Panc1 (cell line): Measurements from ENCODE around the gene GLE1. TPM values are rescaled to one million over a fixed set of nuclear protein-coding genes. Genes with fewer than 3 reads are reported as not detected.

Experiments used
- ATAC-seq: fragments of 200-7000 bp; cut with Tn5 transposase; 2 replicates; pipeline ENCODE4 v1.9.1; 2020; ENCODE audit warnings: mild to moderate bottlenecking, moderate library complexity
- BruUV-seq: library from RNA; stranded (reverse); fragments of 400-500 nt; replicated peaks from 2 replicates; lab custom pipeline; 2021; lab: Mats Ljungman, UMichigan
- CTCF ChIA-PET: fragments of 300-600 bp; sonication (Branson Sonifier 250); formaldehyde crosslinking; loops from one replicate; lab custom pipeline; 2022; ENCODE audit warnings: antibody characterized with exemption; lab: Charles Lee
- POLR2A ChIA-PET: fragments of 300-600 bp; sonication (Branson Sonifier 250); formaldehyde crosslinking; loops from one replicate; lab custom pipeline; 2022; ENCODE audit warnings: antibody characterized with exemption; lab: Charles Lee
- DNase-seq: peaks from one replicate; pipeline ENCODE4 v3.0.0-alpha.2; 2010; ENCODE audit warnings: low read depth, low spot score
- H3K27ac ChIP-seq: 2 replicates; pipeline ENCODE4 v1.5.1; 2011; ENCODE audit warnings: mild to moderate bottlenecking, low read length, inconsistent platforms
- H3K27me3 ChIP-seq: fragments of 200-500 bp; sonication (Bioruptor generic); 2 replicates; pipeline ENCODE4 v1.6.0; 2014; ENCODE audit warnings: low read length, inconsistent platforms; ENCODE audit not compliant: control insufficient read depth, insufficient read depth
- H3K36me3 ChIP-seq: fragments of 200-500 bp; sonication (Bioruptor generic); 2 replicates; pipeline ENCODE4 v1.5.1; 2014; ENCODE audit warnings: inconsistent platforms, mild to moderate bottlenecking, low read length, moderate library complexity; ENCODE audit not compliant: control insufficient read depth, insufficient read depth
- H3K4me1 ChIP-seq: 2 replicates; pipeline ENCODE4 v1.5.1; 2011; ENCODE audit warnings: inconsistent platforms, mild to moderate bottlenecking, low read length, moderate library complexity; ENCODE audit not compliant: control insufficient read depth, insufficient read depth
- H3K4me3 ChIP-seq, 2 experiments: 2 replicates each; pipeline ENCODE4 v1.5.1; 2011 to 2012; ENCODE audit warnings: low read depth in 2 of 2, low read length in 2 of 2, mild to moderate bottlenecking in 2 of 2, inconsistent platforms in 1 of 2, moderate library complexity in 1 of 2
- H3K9me3 ChIP-seq: fragments of 200-500 bp; sonication (Bioruptor generic); 2 replicates; pipeline ENCODE4 v1.5.1; 2014; ENCODE audit warnings: low read depth, mild to moderate bottlenecking, inconsistent platforms, low read length, moderate library complexity; ENCODE audit not compliant: control insufficient read depth, insufficient read depth
- POLR2AphosphoS5 ChIP-seq: IDR thresholded peaks from 2 replicates; pipeline ENCODE4 v1.6.1; 2012; ENCODE audit warnings: mild to moderate bottlenecking, low read depth, low read length, moderate library complexity
- SIN3A ChIP-seq: IDR thresholded peaks from 2 replicates; pipeline ENCODE4 v1.6.1; 2012; ENCODE audit warnings: low read depth, mild to moderate bottlenecking, low read length, moderate library complexity, borderline replicate concordance; ENCODE audit not compliant: insufficient read depth
- TCF7L2 ChIP-seq: IDR thresholded peaks from 2 replicates; pipeline ENCODE4 v1.6.1; 2011; ENCODE audit warnings: mild to moderate bottlenecking, low read depth, low read length, inconsistent platforms
- in situ Hi-C: cut with HindIII; loops from 2 replicates; pipeline ENCODE4 v1.10.0; 2016; ENCODE audit warnings: low sequenced_read_pairs, low pct_unique_long_range_greater_than_20kb
- intact Hi-C: fragments of 100-400 bp; cut with micrococcal nuclease; formaldehyde crosslinking; loops from one replicate; pipeline ENCODE4 v1.10.0; 2022; ENCODE audit not compliant: unreplicated experiment
- total RNA-seq: library from RNA; stranded (reverse); gene quantifications from one replicate; pipeline ENCODE4 v1.2.1, GENCODE V29; 2021; ENCODE audit not compliant: unreplicated experiment
- TF ChIP-seq, protein P1 (sequence below), 2 experiments: IDR thresholded peaks; 2 replicates each; pipeline ENCODE4 v1.6.1; 2011 to 2012; ENCODE audit warnings: low read depth in 2 of 2, control low read depth in 1 of 2, low read length in 1 of 2, mild to moderate bottlenecking in 1 of 2, moderate library complexity in 1 of 2; ENCODE audit not compliant: insufficient read depth in 1 of 2
- TF ChIP-seq, protein P2 (sequence below): fragments of 450-650 bp; IDR thresholded peaks from 2 replicates; pipeline ENCODE4 v1.5.1; 2017; ENCODE audit warnings: mild to moderate bottlenecking

Gene GLE1
- total RNA-seq, 1 experiment from 2014 or later, result 25.9 TPM

- H3K27me3 ChIP-seq, result no peaks in the 10 kb centered on the region
- H3K4me1 ChIP-seq, result no peaks in the 10 kb centered on the region
- no peak for DNase-seq
- POLR2A ChIA-PET, result no interaction called here
- H3K4me3 ChIP-seq, result no peak overlapping the region
- intact Hi-C loops (no loop called here), in situ Hi-C loops (no loop called here)
- H3K36me3 ChIP-seq, result peaks cover 2% of the 10 kb centered on the region
- no peak for ATAC-seq
- CTCF ChIA-PET, result interaction anchor here (0.6 kb wide), 1 partner anchor 215 kb away, joined by 3 read pairs; no protein-coding TSS in a partner anchor
- no TSS peak for BruUV-seq
- H3K27ac ChIP-seq, result no peak overlapping the region
- no peak for TF ChIP-seq TCF7L2
- H3K9me3 ChIP-seq, result no peaks in the 10 kb centered on the region
Measured at GRCh38 chr9:128495804-128496417, 8.6 kb upstream of the GLE1 start.

- ATAC-seq (no peak), DNase-seq (no peak)
- Histone ChIP-seq H3K9me3 (no peaks in the 10 kb centered on the region), H3K4me3 (no peak overlapping the region), H3K36me3 (peaks cover 2% of the 10 kb centered on the region), H3K27ac (no peak overlapping the region), H3K4me1 (no peaks in the 10 kb centered on the region), H3K27me3 (no peaks in the 10 kb centered on the region)
- ChIA-PET CTCF (interaction anchor here (0.5 kb wide), 1 partner anchor 13 kb away, joined by 5 read pairs; no protein-coding TSS in a partner anchor), POLR2A (no interaction called here)
- TF ChIP-seq, protein P1, sequence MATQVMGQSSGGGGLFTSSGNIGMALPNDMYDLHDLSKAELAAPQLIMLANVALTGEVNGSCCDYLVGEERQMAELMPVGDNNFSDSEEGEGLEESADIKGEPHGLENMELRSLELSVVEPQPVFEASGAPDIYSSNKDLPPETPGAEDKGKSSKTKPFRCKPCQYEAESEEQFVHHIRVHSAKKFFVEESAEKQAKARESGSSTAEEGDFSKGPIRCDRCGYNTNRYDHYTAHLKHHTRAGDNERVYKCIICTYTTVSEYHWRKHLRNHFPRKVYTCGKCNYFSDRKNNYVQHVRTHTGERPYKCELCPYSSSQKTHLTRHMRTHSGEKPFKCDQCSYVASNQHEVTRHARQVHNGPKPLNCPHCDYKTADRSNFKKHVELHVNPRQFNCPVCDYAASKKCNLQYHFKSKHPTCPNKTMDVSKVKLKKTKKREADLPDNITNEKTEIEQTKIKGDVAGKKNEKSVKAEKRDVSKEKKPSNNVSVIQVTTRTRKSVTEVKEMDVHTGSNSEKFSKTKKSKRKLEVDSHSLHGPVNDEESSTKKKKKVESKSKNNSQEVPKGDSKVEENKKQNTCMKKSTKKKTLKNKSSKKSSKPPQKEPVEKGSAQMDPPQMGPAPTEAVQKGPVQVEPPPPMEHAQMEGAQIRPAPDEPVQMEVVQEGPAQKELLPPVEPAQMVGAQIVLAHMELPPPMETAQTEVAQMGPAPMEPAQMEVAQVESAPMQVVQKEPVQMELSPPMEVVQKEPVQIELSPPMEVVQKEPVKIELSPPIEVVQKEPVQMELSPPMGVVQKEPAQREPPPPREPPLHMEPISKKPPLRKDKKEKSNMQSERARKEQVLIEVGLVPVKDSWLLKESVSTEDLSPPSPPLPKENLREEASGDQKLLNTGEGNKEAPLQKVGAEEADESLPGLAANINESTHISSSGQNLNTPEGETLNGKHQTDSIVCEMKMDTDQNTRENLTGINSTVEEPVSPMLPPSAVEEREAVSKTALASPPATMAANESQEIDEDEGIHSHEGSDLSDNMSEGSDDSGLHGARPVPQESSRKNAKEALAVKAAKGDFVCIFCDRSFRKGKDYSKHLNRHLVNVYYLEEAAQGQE (IDR thresholded peaks at IDR 0.05; ENCODE audit: insufficient read depth in 1 of 2, low read depth in 2 of 2, low read length in 1 of 2), result no peak
- no peak for TF ChIP-seq TCF7L2
- no peak for TF ChIP-seq POLR2AphosphoS5
- TF ChIP-seq SIN3A, result no peak
- TF ChIP-seq, protein P2, sequence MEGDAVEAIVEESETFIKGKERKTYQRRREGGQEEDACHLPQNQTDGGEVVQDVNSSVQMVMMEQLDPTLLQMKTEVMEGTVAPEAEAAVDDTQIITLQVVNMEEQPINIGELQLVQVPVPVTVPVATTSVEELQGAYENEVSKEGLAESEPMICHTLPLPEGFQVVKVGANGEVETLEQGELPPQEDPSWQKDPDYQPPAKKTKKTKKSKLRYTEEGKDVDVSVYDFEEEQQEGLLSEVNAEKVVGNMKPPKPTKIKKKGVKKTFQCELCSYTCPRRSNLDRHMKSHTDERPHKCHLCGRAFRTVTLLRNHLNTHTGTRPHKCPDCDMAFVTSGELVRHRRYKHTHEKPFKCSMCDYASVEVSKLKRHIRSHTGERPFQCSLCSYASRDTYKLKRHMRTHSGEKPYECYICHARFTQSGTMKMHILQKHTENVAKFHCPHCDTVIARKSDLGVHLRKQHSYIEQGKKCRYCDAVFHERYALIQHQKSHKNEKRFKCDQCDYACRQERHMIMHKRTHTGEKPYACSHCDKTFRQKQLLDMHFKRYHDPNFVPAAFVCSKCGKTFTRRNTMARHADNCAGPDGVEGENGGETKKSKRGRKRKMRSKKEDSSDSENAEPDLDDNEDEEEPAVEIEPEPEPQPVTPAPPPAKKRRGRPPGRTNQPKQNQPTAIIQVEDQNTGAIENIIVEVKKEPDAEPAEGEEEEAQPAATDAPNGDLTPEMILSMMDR, result no peak
- BruUV-seq, result no TSS peak
- intact Hi-C loops, result no loop called here
- in situ Hi-C loops, result no loop called here
Measured at GRCh38 chr9:128497824-128498610, 6.5 kb upstream of the GLE1 start.
